K562 (cell line): Measurements from ENCODE around the gene VSIG10.

ENCODE experiments used
- ETV1 ChIP-seq: fragments of 450-650 bp; conservative IDR thresholded peaks from 2 replicates; pipeline ENCODE4 v1.6.1; 2016; ENCODE audit warnings: missing genetic modification characterization, control low read depth, low read depth, missing compliant biosample characterization
- EZH2 ChIP-seq: IDR thresholded peaks from 2 replicates; pipeline ENCODE4 v1.6.1; 2012; ENCODE audit warnings: low read depth, mild to moderate bottlenecking, inconsistent platforms, low read length, borderline replicate concordance
- FUS ChIP-seq: fragments of 200-400 bp; formaldehyde crosslinking; optimal IDR thresholded peaks from 2 replicates; pipeline ENCODE3; 2017; ENCODE audit warnings: low read depth, low read length
- HDAC2 ChIP-seq: fragments of 450-650 bp; IDR thresholded peaks from 2 replicates; pipeline ENCODE4 v1.6.1; 2016; ENCODE audit warnings: mild to moderate bottlenecking
- MAFG ChIP-seq: fragments of 450-650 bp; conservative IDR thresholded peaks from 2 replicates; pipeline ENCODE4 v1.6.1; 2016; ENCODE audit warnings: missing genetic modification characterization, missing compliant biosample characterization
- RHOXF2B ChIP-seq: fragments of 250-450 bp; sonication (Bioruptor Pico); conservative IDR thresholded peaks from 2 replicates; pipeline ENCODE4 v1.5.1; 2021
- SIX5 ChIP-seq, 2 experiments: IDR thresholded peaks; 2 replicates each; pipeline ENCODE4 v1.6.1; 2011; ENCODE audit warnings: low read length in 2 of 2, borderline replicate concordance in 1 of 2, low read depth in 1 of 2, mild to moderate bottlenecking in 1 of 2, moderate library complexity in 1 of 2; ENCODE audit not compliant: insufficient read depth in 1 of 2
- TGIF2 ChIP-seq: sonication (generic); formaldehyde crosslinking; IDR thresholded peaks from 2 replicates; pipeline ENCODE4 v1.8.1; 2022; ENCODE audit warnings: mild to moderate bottlenecking, missing genetic modification reagents, moderate library complexity
- ZBTB33 ChIP-seq: sonication (generic); formaldehyde crosslinking; IDR thresholded peaks from 2 replicates; pipeline ENCODE4 v1.8.1; 2023; ENCODE audit warnings: mild to moderate bottlenecking, missing genetic modification reagents
- TF ChIP-seq, protein P1 (sequence below), 2 experiments: IDR thresholded peaks; 2 replicates each; pipeline ENCODE4 v1.6.1; 2012; ENCODE audit warnings: improper control_type of control experiment in 2 of 2, low read depth in 2 of 2, low read length in 2 of 2, borderline replicate concordance in 1 of 2
- TF ChIP-seq, protein P2 (sequence below): sonication (generic); formaldehyde crosslinking; IDR thresholded peaks from 2 replicates; pipeline ENCODE4 v1.8.0; 2022; ENCODE audit warnings: mild to moderate bottlenecking, missing genetic modification reagents
- TF ChIP-seq, protein P3 (sequence below), 3 experiments: IDR thresholded peaks in 2 of 3; conservative IDR thresholded peaks in 1 of 3; 2 replicates each; pipeline ENCODE4 v1.5.1; 2011 to 2012; ENCODE audit warnings: low read length in 3 of 3, mild to moderate bottlenecking in 3 of 3, control low read depth in 2 of 3, improper control_type of control experiment in 1 of 3, inconsistent platforms in 1 of 3, low read depth in 1 of 3, mixed read lengths in 1 of 3, moderate library complexity in 1 of 3; ENCODE audit not compliant: insufficient read depth in 2 of 3

DNA sequence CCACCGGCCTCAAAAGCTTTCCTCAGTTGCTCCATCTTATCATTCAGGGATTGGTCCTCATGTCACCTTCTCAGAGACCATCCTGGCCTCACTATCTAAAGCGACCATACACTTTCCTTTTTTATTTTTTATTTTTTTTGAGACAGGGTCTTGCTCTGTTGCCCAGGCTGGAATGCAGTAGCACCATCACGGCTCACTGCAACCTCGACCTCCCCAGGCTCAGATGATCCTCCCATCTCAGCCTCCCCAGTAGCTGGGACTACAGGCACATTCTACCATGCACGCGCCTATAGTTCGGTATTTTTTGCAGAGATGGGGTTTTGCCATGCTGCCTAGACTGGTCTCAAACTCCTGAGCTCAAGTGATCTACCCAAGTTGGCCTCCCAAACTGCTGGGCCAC is 45.6 kb downstream of the VSIG10 start:
- TF ChIP-seq, protein P1, sequence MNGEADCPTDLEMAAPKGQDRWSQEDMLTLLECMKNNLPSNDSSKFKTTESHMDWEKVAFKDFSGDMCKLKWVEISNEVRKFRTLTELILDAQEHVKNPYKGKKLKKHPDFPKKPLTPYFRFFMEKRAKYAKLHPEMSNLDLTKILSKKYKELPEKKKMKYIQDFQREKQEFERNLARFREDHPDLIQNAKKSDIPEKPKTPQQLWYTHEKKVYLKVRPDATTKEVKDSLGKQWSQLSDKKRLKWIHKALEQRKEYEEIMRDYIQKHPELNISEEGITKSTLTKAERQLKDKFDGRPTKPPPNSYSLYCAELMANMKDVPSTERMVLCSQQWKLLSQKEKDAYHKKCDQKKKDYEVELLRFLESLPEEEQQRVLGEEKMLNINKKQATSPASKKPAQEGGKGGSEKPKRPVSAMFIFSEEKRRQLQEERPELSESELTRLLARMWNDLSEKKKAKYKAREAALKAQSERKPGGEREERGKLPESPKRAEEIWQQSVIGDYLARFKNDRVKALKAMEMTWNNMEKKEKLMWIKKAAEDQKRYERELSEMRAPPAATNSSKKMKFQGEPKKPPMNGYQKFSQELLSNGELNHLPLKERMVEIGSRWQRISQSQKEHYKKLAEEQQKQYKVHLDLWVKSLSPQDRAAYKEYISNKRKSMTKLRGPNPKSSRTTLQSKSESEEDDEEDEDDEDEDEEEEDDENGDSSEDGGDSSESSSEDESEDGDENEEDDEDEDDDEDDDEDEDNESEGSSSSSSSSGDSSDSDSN (IDR thresholded peaks at IDR 0.05; ENCODE audit: borderline replicate concordance in 1 of 2, low read depth in 2 of 2, low read length in 2 of 2) = no peak
- TF ChIP-seq, protein P2, sequence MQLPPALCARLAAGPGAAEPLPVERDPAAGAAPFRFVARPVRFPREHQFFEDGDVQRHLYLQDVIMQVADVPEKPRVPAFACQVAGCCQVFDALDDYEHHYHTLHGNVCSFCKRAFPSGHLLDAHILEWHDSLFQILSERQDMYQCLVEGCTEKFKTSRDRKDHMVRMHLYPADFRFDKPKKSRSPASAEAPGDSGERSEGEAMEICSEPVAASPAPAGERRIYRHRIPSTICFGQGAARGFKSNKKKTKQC (CRISPR knock-in tag) = no peak
- TF ChIP-seq ETV1 (tag) (no peak), MAFG (tag) (no peak), RHOXF2B (CRISPR knock-in tag) (no peak), TGIF2 (CRISPR knock-in tag) (no peak), EZH2 (no peak), FUS (no peak), HDAC2 (no peak), ZBTB33 (CRISPR knock-in tag) (no peak), SIX5 (IDR thresholded peaks at IDR 0.05; ENCODE audit: borderline replicate concordance in 1 of 2, insufficient read depth in 1 of 2, low read depth in 1 of 2, low read length in 2 of 2) (no peak)
- TF ChIP-seq, protein P3, sequence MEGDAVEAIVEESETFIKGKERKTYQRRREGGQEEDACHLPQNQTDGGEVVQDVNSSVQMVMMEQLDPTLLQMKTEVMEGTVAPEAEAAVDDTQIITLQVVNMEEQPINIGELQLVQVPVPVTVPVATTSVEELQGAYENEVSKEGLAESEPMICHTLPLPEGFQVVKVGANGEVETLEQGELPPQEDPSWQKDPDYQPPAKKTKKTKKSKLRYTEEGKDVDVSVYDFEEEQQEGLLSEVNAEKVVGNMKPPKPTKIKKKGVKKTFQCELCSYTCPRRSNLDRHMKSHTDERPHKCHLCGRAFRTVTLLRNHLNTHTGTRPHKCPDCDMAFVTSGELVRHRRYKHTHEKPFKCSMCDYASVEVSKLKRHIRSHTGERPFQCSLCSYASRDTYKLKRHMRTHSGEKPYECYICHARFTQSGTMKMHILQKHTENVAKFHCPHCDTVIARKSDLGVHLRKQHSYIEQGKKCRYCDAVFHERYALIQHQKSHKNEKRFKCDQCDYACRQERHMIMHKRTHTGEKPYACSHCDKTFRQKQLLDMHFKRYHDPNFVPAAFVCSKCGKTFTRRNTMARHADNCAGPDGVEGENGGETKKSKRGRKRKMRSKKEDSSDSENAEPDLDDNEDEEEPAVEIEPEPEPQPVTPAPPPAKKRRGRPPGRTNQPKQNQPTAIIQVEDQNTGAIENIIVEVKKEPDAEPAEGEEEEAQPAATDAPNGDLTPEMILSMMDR (IDR thresholded peaks at IDR 0.05 in 2 of 3, conservative IDR thresholded peaks at IDR 0.05 in 1 of 3; ENCODE audit: insufficient read depth in 2 of 3, low read depth in 1 of 3, low read length in 3 of 3) = no peak
